Measurements from ENCODE around the gene APEX2. TPM values are rescaled to one million over a fixed set of nuclear protein-coding genes. Genes with fewer than 3 reads are reported as not detected.

The APEX2 gene
- total RNA-seq, 2 donors from 2014 or later = 4.3 to 5.2 TPM

GRCh38 chrX:55028040-55028439 lies 27.9 kb downstream of the APEX2 start:
- TF ChIP-seq CTCF (IDR thresholded peaks at IDR 0.05) = no peak
- TF ChIP-seq POLR2A (IDR thresholded peaks at IDR 0.05) = no peak
- no peaks in the 10 kb centered on the region for H3K36me3 ChIP-seq (replicated peaks in 1 of 2; ENCODE audit: insufficient read depth in 1 of 2, low read depth in 2 of 2)
- ATAC-seq = no peak
- intact Hi-C loops (cut with DNase I) = no loop called here
- H3K4me3 ChIP-seq = no peak overlapping the region
- no peak overlapping the region for H3K27ac ChIP-seq
- H3K9me3 ChIP-seq = no peaks in the 10 kb centered on the region
- no peaks in the 10 kb centered on the region for H3K4me1 ChIP-seq
- WGBS, 2 donors = 63 to 75% methylated on average over 4 of the region's 4 CpGs
- no peaks in the 10 kb centered on the region for H3K27me3 ChIP-seq
- no peak for DNase-seq

GRCh38 chrX:55028611-55029010 lies 28.4 kb downstream of the APEX2 start:
- intact Hi-C loops (cut with DNase I) = no loop called here

GRCh38 chrX:55029291-55029690 lies 29.1 kb downstream of the APEX2 start:
- TF ChIP-seq CTCF (IDR thresholded peaks at IDR 0.05) = no peak
- WGBS, 2 donors = 54 to 63% methylated on average over 2 of the region's 2 CpGs
- no peak overlapping the region for H3K4me3 ChIP-seq
- no peaks in the 10 kb centered on the region for H3K9me3 ChIP-seq
- ATAC-seq (no peak), DNase-seq (no peak)
- no peaks in the 10 kb centered on the region for H3K27me3 ChIP-seq
- H3K27ac ChIP-seq = no peak overlapping the region
- intact Hi-C loops (cut with DNase I) = no loop called here
- H3K4me1 ChIP-seq = no peaks in the 10 kb centered on the region
- no peaks in the 10 kb centered on the region for H3K36me3 ChIP-seq (replicated peaks in 1 of 2; ENCODE audit: insufficient read depth in 1 of 2, low read depth in 2 of 2)

More at GRCh38 chrX:55028611-55029010, 28.4 kb downstream of the APEX2 start:
- TF ChIP-seq CTCF (IDR thresholded peaks at IDR 0.05) = no peak
- no peak for TF ChIP-seq POLR2A (IDR thresholded peaks at IDR 0.05)
- Histone ChIP-seq H3K4me3 (no peak overlapping the region), H3K9me3 (no peaks in the 10 kb centered on the region), H3K27ac (no peak overlapping the region), H3K36me3 (replicated peaks in 1 of 2; ENCODE audit: insufficient read depth in 1 of 2, low read depth in 2 of 2) (no peaks in the 10 kb centered on the region), H3K27me3 (no peaks in the 10 kb centered on the region), H3K4me1 (no peaks in the 10 kb centered on the region)
- ATAC-seq (no peak), DNase-seq (no peak)

- WGBS, 2 donors = 51 to 57% methylated on average over 7 of the region's 7 CpGs
- Histone ChIP-seq H3K36me3 (replicated peaks in 1 of 2; ENCODE audit: insufficient read depth in 1 of 2, low read depth in 2 of 2) (no peaks in the 10 kb centered on the region), H3K4me3 (no peak within 1 kb of the TSS), H3K9me3 (no peaks in the 10 kb centered on the region), H3K27ac (no peak within 1 kb of the TSS), H3K27me3 (no peaks in the 10 kb centered on the region), H3K4me1 (no peaks in the 10 kb centered on the region)
- ATAC-seq (no peak), DNase-seq (no peak)
- TF ChIP-seq CTCF (IDR thresholded peaks at IDR 0.05) (no peak), POLR2A (IDR thresholded peaks at IDR 0.05) (no peak)
- intact Hi-C loops (cut with DNase I) = no loop called here
These were observed 30.4 kb downstream of the APEX2 start, which contains the start of gene ALAS2 for GRCh38 chrX:55030271-55031205. ALAS2 (minus strand) TSS chrX:55030977; CDS start chrX:55026000, 4,977 bp downstream.
